Amniotic epithelial cell (primary cell): ENCODE data around the gene XPO5.
"Not testable (repeated sequence)": the region's sequence is repeated elsewhere in the genome, so short reads cannot be mapped to it uniquely, and the experiment has no call there.

Source experiments
- DNase-seq: peaks from one replicate; pipeline ENCODE4 v3.0.0-alpha.2; 2010; ENCODE audit warnings: low read depth

The XPO5 gene

GRCh38 chr6:43584892-43585570 is 9.2 kb upstream of the XPO5 start:
- peak; percentile 55 for DNase-seq

GRCh38 chr6:43582911-43583310 is 7.1 kb upstream of the XPO5 start:
- DNase-seq = no peak

DNA sequence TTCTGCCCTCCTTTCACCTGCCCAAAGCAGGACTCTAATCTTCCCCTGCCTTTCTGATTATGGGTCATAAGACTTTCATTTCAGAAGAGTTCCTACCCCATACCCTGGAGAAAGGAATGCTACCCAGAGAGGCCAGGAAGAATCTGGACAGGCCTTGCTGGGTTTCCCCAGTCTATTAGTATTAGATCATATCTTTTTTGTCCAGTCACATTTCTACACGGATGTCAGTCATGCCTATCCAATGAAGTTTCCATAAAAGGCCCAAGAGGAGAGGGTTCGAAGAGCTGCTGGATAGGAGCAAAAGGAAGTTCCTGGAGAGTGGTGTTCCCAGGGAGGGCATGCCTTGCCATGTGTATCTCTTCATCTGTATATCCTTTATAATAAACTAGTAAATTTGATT is 3.3 kb upstream of the XPO5 start:
- DNase-seq = peak; percentile 7

GRCh38 chr6:43578748-43579147 is 2.9 kb upstream of the XPO5 start:
- no peak for DNase-seq

GRCh38 chr6:43575105-43575771 is 600 bp downstream of the XPO5 start:
- DNase-seq = peak; percentile 8

GRCh38 chr6:43572015-43572414 is 3.8 kb downstream of the XPO5 start:
- DNase-seq = no peak

- peak; percentile 87 for DNase-seq
These were observed 4.9 kb downstream of the XPO5 start for GRCh38 chr6:43570876-43571441.

DNA sequence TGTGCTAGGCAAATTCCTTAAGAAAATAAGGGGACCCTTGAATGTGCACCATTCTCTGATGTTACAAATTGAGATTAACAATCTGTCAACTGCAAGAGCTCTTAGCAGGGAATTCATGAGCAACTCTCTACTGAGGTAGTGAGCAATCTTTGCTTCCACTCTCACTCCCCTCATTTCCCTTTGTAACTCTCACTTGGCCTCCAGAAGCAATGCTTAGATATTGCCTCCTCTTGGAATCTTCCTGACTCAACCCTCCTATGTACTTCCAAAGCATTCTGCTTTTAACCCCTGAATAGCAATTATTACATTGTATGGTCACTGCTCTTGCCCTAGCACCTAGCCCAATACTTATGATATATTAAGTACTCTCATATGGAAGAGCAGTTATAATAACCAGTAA is 16.5 kb downstream of the XPO5 start:
- DNase-seq = no peak

DNA sequence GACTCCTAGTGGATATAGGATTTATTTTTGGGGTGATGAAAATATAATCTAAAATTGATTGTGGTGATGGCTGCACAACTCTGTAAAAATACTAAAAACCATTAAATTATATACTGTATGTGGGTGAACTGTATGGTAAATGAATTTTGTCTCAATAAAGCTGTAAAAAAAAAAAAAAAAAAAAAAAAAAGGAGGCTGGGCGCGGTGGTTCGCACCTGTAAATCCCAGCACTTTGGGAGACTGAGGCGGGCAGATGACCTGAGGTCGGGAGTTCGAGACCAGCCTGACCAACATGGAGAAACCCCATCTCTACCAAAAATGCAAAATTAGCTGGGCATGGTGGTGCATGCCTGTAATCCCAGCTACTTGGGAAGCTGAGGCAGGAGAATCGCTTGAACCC is 18.2 kb downstream of the XPO5 start:
- not testable (repeated sequence) for DNase-seq

DNA sequence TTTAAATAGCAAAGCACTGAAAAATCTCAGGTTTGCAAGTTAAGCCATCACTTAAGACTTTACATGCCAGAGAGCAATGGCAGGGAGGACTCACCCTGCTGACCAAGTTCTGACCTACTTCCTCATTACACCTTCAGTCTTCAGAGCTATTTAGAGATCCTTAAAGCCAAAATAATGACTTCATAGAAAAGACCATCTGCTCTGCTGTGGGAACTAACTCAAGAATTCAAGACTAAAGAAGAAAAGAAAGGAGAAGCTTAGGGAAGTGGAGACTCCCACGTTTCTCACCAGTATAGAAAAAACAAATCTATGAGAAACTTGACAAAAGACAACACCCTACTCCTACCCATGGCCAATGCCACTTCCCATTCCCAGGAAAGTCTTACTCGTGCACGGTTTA is 28.6 kb downstream of the XPO5 start:
- no peak for DNase-seq

- DNase-seq = no peak
These were observed 31.4 kb downstream of the XPO5 start for GRCh38 chr6:43544461-43544860.

GRCh38 chr6:43541774-43542471 is 33.9 kb downstream of the XPO5 start:
- DNase-seq = no peak

DNA sequence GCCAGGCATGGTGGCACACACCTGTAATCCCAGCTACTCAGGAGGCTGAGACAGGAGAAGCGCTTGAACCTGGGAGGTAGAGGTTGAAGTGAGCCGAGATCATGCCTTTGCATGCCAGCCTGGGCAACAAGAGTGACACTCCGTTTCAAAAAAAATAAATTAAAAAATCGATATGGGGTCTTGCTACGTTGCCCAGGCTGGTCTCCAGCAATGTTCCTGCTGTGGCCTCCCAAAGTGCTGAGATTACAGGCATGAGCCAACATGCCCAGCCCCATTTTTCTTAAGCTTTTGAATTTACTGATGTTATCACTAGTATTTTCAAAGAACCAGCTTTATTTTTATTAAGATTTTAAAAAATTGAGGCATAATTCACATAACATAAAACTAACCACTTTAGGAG is 35.3 kb downstream of the XPO5 start:
- DNase-seq = no peak

- not testable (repeated sequence) for DNase-seq
These were observed 36.4 kb downstream of the XPO5 start for GRCh38 chr6:43539409-43539808.

GRCh38 chr6:43538986-43539385 is 36.9 kb downstream of the XPO5 start:
- DNase-seq = not testable (repeated sequence)

DNA sequence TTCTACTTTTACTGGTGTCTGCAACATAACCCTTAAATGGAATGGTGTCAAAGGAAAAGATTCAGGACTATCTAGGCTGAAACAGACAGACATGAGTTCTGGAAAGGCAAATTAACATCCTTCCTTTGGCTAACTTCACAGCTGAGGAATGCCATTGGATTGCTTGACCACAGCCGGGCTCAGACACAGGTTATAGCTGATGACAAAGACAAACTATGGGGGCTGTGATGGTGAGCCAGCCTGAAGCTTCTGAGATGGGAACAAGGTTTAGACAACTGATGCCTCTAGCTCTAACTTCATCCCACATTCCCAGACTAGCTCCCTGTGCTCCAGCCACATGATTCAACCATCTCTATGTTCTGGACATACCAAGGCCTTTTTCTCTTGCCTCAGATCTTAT is 43.6 kb downstream of the XPO5 start:
- peak; percentile 12 for DNase-seq

DNA sequence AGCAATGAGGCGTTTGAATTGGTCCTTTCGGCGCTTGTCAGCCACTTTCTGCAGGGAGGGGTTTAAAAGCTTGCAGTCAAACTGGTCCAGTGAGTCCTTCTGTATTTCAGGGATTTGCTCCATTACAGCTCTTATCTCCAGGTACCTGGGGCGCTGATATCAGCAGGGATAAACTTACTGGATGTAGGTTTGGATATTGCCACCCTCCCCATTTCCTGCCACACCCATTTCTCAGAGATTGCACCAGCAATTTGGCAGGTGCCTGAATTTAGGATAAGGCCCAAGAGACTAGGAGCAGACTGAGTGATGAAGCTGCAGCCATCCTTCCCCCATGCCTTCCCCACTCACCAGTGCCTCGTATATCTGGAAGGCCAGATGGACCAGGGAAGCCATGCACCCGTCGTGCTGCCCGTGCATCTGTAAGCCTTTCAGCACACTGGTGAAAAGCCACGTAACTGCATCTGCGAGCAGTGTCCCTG is 51.3 kb downstream of the XPO5 start:
- DNase-seq = no peak

GRCh38 chr6:43523284-43523683 is 52.6 kb downstream of the XPO5 start:
- DNase-seq = no peak

- DNase-seq = no peak
These were observed 53.1 kb downstream of the XPO5 start for GRCh38 chr6:43522547-43523261.

DNA sequence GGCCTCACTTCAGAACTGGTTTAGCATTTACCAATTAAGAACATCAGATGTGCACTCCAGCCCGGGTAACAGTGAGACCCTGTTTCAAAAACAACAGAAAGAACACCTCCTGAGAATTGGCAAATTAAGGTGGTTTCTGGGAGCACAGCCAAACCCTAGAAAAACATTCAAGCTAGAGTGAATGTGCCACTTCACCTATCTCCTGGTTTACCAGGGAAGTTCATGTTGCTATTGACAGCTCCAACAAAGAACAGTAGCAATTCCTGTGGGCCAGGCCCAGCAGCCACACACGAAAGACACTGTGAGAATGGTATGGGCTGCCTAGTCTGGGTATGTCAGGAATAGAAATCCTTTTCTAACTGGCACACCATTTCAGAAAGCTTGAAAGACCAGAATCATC is 54.0 kb downstream of the XPO5 start:
- no peak for DNase-seq

DNA sequence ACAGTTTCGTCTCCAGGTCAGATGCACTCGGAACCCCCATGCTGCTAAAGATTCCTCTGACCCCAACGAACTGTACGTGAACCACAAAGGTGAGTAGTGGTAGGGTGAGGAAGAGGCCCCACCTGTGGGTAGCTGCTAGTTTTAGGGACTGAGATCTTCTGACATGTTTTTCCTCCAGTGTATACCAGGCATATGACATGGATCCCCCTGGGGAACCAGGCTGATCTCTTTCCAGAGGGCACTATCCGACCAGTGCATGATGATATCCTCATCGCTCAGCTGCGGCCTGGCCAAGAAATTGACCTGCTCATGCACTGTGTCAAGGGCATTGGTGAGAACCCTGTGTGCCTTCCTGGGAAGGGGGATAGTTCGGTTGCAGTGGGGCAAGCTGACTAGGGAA is 55.7 kb downstream of the XPO5 start:
- DNase-seq = no peak
